HepG2 (cell line): ENCODE data around the gene RINL. TPM values are rescaled to one million over a fixed set of nuclear protein-coding genes. Genes with fewer than 3 reads are reported as not detected.

Source experiments
- EEA1 ChIP-seq: sonication (generic); formaldehyde crosslinking; IDR thresholded peaks from 2 replicates; pipeline ENCODE4 v1.5.1; 2020; ENCODE audit warnings: mild to moderate bottlenecking, missing genetic modification reagents, borderline replicate concordance
- ELF1 ChIP-seq: sonication (generic); formaldehyde crosslinking; IDR thresholded peaks from 2 replicates; pipeline ENCODE4 v1.4.0; 2020; ENCODE audit warnings: missing genetic modification reagents
- FOXC1 ChIP-seq: sonication (generic); formaldehyde crosslinking; IDR thresholded peaks from 2 replicates; pipeline ENCODE4 v1.8.0; 2022; ENCODE audit warnings: mild to moderate bottlenecking, missing genetic modification reagents, borderline replicate concordance
- GRHL1 ChIP-seq: sonication (generic); formaldehyde crosslinking; conservative IDR thresholded peaks from 2 replicates; pipeline ENCODE4 v1.8.0; 2022; ENCODE audit warnings: missing genetic modification reagents
- MED1 ChIP-seq: sonication (generic); formaldehyde crosslinking; IDR thresholded peaks from 2 replicates; pipeline ENCODE4 v1.4.0; 2020; ENCODE audit warnings: missing genetic modification reagents
- MTF2 ChIP-seq: sonication (generic); formaldehyde crosslinking; IDR thresholded peaks from 2 replicates; pipeline ENCODE4 v1.5.0; 2020; ENCODE audit warnings: missing genetic modification reagents, borderline replicate concordance
- MXD3 ChIP-seq: IDR thresholded peaks from 2 replicates; pipeline ENCODE4 v1.6.1; 2016; ENCODE audit warnings: mild to moderate bottlenecking, missing biosample characterization, missing genetic modification reagents
- ZFP1 ChIP-seq: IDR thresholded peaks from 2 replicates; pipeline ENCODE4 v1.6.1; 2016
- ZNF160 ChIP-seq: sonication (generic); formaldehyde crosslinking; IDR thresholded peaks from 2 replicates; pipeline ENCODE4 v1.8.0; 2022; ENCODE audit warnings: mild to moderate bottlenecking, inconsistent platforms, missing genetic modification reagents
- ZNF180 ChIP-seq: sonication (generic); formaldehyde crosslinking; IDR thresholded peaks from 2 replicates; pipeline ENCODE4 v1.4.0; 2020; ENCODE audit warnings: low read depth, missing genetic modification reagents, borderline replicate concordance
- ZNF251 ChIP-seq: sonication (generic); formaldehyde crosslinking; IDR thresholded peaks from 2 replicates; pipeline ENCODE4 v1.9.0; 2021; ENCODE audit warnings: mild to moderate bottlenecking, missing genetic modification reagents
- ZNF296 ChIP-seq: sonication (generic); formaldehyde crosslinking; conservative IDR thresholded peaks from 2 replicates; pipeline ENCODE4 v1.5.0; 2020; ENCODE audit warnings: mild to moderate bottlenecking, missing genetic modification reagents
- ZNF431 ChIP-seq: sonication (generic); formaldehyde crosslinking; IDR thresholded peaks from 2 replicates; pipeline ENCODE4 v1.9.0; 2022; ENCODE audit warnings: missing genetic modification reagents, low read depth, mild to moderate bottlenecking, borderline replicate concordance
- ZNF572 ChIP-seq: sonication (generic); formaldehyde crosslinking; IDR thresholded peaks from 2 replicates; pipeline ENCODE4 v1.5.1; 2020; ENCODE audit warnings: mild to moderate bottlenecking, missing genetic modification reagents
- ZNF678 ChIP-seq: sonication (generic); formaldehyde crosslinking; IDR thresholded peaks from 2 replicates; pipeline ENCODE4 v1.4.0; 2020; ENCODE audit warnings: mild to moderate bottlenecking, missing genetic modification reagents
- ZNF766 ChIP-seq: sonication (generic); formaldehyde crosslinking; IDR thresholded peaks from 2 replicates; pipeline ENCODE4 v1.5.0; 2020; ENCODE audit warnings: missing genetic modification reagents, borderline replicate concordance
- ZNF839 ChIP-seq: sonication (generic); formaldehyde crosslinking; IDR thresholded peaks from 2 replicates; pipeline ENCODE4 v1.4.0; 2020; ENCODE audit warnings: missing genetic modification reagents, mild to moderate bottlenecking, borderline replicate concordance
- polyA plus RNA-seq, 8 experiments: library from polyadenylated mRNA; depleted of rRNA in 3 of 8; stranded (reverse) in 7 of 8; unstranded in 1 of 8; fragments of >200 nt; fragmentation: Illumina TruSeq in 4 of 8; extraction: Trizol in 4 of 8; gene quantifications; 2 replicates each; pipeline versions ENCODE4 v1.2.1 to v1.2.3, GENCODE V29; 2011 to 2016; ENCODE audit warnings: low read depth in 4 of 8, missing spikeins in 1 of 8, mixed read lengths in 1 of 8; ENCODE audit not compliant: insufficient read depth in 1 of 8
- total RNA-seq, 5 experiments: library from RNA; depleted of rRNA; stranded (reverse); fragments of >200 nt; fragmentation: Illumina TruSeq; extraction: Trizol; gene quantifications; 2 replicates each; pipeline ENCODE4 v1.2.3, GENCODE V29; 2016; ENCODE audit warnings: low read depth in 1 of 5
- TF ChIP-seq, protein P1 (sequence below): IDR thresholded peaks from 2 replicates; pipeline ENCODE4 v1.6.1; 2016; ENCODE audit warnings: missing genetic modification reagents, missing compliant biosample characterization
- TF ChIP-seq, protein P2 (sequence below), 2 experiments: sonication (generic) in 1 of 2; formaldehyde crosslinking in 1 of 2; IDR thresholded peaks; 2 replicates each; pipeline versions ENCODE4 v1.6.1 to v1.9.0; 2014 to 2022; ENCODE audit warnings: antibody characterized with exemption in 1 of 2, borderline replicate concordance in 1 of 2, inconsistent platforms in 1 of 2, low read depth in 1 of 2, missing genetic modification reagents in 1 of 2
- TF ChIP-seq, protein P3 (sequence below): fragments of 450-650 bp; IDR thresholded peaks from 2 replicates; pipeline ENCODE4 v1.6.1; 2017

Gene RINL
- total and polyA plus RNA-seq, 2 of the 13 experiments (the other 11 are each of a cell fraction or from before 2014, with no cell fraction given): 11.4 to 18.0 TPM

GRCh38 chr19:38851622-38852230 is 26.3 kb downstream of the RINL start (continued):
- no peak for TF ChIP-seq ZNF296 (CRISPR knock-in tag)
- TF ChIP-seq ZNF572: no peak
- TF ChIP-seq ZFP1 (CRISPR knock-in tag): no peak
- peak; percentile 59; the same call in 1 of the 2 replicates for TF ChIP-seq MXD3 (CRISPR knock-in tag)
- TF ChIP-seq MTF2: no peak
- no peak for TF ChIP-seq ZNF766 (CRISPR knock-in tag)
- TF ChIP-seq, protein P1, sequence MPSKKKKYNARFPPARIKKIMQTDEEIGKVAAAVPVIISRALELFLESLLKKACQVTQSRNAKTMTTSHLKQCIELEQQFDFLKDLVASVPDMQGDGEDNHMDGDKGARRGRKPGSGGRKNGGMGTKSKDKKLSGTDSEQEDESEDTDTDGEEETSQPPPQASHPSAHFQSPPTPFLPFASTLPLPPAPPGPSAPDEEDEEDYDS (CRISPR knock-in tag): peak; percentile 72
- no peak for TF ChIP-seq ZNF180 (CRISPR knock-in tag)
- no peak for TF ChIP-seq ZNF839 (CRISPR knock-in tag)
- TF ChIP-seq EEA1 (CRISPR knock-in tag): 0 out of 2 replicates have a peak, but pooled peaks have one; percentile 63
- peak; percentile 68 for TF ChIP-seq ELF1 (CRISPR knock-in tag)
- TF ChIP-seq GRHL1 (CRISPR knock-in tag): no peak
- TF ChIP-seq ZNF251 (CRISPR knock-in tag): 0 out of 2 replicates have a peak, but pooled peaks have one; percentile 34
- peak; percentile 72; the same call in 1 of the 2 replicates for TF ChIP-seq ZNF160 (CRISPR knock-in tag)
- TF ChIP-seq ZNF431 (CRISPR knock-in tag): peak; percentile 47; the same call in 1 of the 2 replicates
- TF ChIP-seq ZNF678 (CRISPR knock-in tag): 0 out of 2 replicates have a peak, but pooled peaks have one; percentile 32
- TF ChIP-seq, protein P2, sequence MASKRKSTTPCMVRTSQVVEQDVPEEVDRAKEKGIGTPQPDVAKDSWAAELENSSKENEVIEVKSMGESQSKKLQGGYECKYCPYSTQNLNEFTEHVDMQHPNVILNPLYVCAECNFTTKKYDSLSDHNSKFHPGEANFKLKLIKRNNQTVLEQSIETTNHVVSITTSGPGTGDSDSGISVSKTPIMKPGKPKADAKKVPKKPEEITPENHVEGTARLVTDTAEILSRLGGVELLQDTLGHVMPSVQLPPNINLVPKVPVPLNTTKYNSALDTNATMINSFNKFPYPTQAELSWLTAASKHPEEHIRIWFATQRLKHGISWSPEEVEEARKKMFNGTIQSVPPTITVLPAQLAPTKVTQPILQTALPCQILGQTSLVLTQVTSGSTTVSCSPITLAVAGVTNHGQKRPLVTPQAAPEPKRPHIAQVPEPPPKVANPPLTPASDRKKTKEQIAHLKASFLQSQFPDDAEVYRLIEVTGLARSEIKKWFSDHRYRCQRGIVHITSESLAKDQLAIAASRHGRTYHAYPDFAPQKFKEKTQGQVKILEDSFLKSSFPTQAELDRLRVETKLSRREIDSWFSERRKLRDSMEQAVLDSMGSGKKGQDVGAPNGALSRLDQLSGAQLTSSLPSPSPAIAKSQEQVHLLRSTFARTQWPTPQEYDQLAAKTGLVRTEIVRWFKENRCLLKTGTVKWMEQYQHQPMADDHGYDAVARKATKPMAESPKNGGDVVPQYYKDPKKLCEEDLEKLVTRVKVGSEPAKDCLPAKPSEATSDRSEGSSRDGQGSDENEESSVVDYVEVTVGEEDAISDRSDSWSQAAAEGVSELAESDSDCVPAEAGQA (IDR thresholded peaks at IDR 0.05; ENCODE audit: low read depth): peak; percentile 24; the same call in 1 of the 2 replicates
- TF ChIP-seq, protein P2 (CRISPR knock-in tag; IDR thresholded peaks at IDR 0.05; ENCODE audit: borderline replicate concordance): no peak
- TF ChIP-seq FOXC1 (CRISPR knock-in tag): no peak
- peak; percentile 70 for TF ChIP-seq MED1 (CRISPR knock-in tag)
- TF ChIP-seq, protein P3, sequence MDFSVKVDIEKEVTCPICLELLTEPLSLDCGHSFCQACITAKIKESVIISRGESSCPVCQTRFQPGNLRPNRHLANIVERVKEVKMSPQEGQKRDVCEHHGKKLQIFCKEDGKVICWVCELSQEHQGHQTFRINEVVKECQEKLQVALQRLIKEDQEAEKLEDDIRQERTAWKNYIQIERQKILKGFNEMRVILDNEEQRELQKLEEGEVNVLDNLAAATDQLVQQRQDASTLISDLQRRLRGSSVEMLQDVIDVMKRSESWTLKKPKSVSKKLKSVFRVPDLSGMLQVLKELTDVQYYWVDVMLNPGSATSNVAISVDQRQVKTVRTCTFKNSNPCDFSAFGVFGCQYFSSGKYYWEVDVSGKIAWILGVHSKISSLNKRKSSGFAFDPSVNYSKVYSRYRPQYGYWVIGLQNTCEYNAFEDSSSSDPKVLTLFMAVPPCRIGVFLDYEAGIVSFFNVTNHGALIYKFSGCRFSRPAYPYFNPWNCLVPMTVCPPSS: no peak
